Activated CD8-positive, alpha-beta T cell treated with anti-CD3 and anti-CD28 coated beads for 36 hours (primary cell): ENCODE results near the gene TC2N. TPM values are rescaled to one million over a fixed set of nuclear protein-coding genes. Genes with fewer than 3 reads are reported as not detected.
A peak's percentile ranks its signal among the peaks of the same experiment; 100 is the strongest.
"Not testable (repeated sequence)": the region's sequence is repeated elsewhere in the genome, so short reads cannot be mapped to it uniquely, and the experiment has no call there.

Source experiments
- ATAC-seq: fragments of 200-7000 bp; cut with Tn5 transposase; one replicate; pipeline ENCODE4 v1.10.0; 2021; ENCODE audit warnings: mild to moderate bottlenecking, moderate library complexity
- CTCF ChIA-PET: fragments of 350-600 bp; sonication (Branson Sonifier 250); formaldehyde crosslinking; loops from one replicate; lab custom pipeline; 2021; ENCODE audit warnings: antibody characterized with exemption; lab: Charles Lee
- POLR2A ChIA-PET: fragments of 350-600 bp; sonication (Branson Sonifier 250); formaldehyde crosslinking; loops from one replicate; lab custom pipeline; 2021; ENCODE audit warnings: antibody characterized with exemption; lab: Charles Lee
- DNase-seq: peaks from one replicate; pipeline ENCODE4 v3.0.0-alpha.2; 2020
- H3K27ac Mint-ChIP-seq: one replicate; pipeline ENCODE4 v1.8.0; 2021; ENCODE audit warnings: mild to moderate bottlenecking, mixed read lengths
- H3K27me3 Mint-ChIP-seq: one replicate; pipeline ENCODE4 v1.8.0; 2021; ENCODE audit warnings: mixed read lengths
- H3K36me3 Mint-ChIP-seq: one replicate; pipeline ENCODE4 v1.8.0; 2021; ENCODE audit warnings: low read depth, mixed read lengths
- H3K4me1 Mint-ChIP-seq: one replicate; pipeline ENCODE4 v1.8.0; 2021; ENCODE audit warnings: low read depth, mixed read lengths
- H3K4me3 Mint-ChIP-seq: one replicate; pipeline ENCODE4 v1.8.0; 2021; ENCODE audit warnings: mild to moderate bottlenecking, moderate library complexity, mixed read lengths
- H3K9me3 Mint-ChIP-seq: one replicate; pipeline ENCODE4 v1.8.0; 2021; ENCODE audit warnings: mixed read lengths
- CTCF ChIP-seq: fragments of 200-600 bp; IDR thresholded peaks from one replicate; pipeline ENCODE4 v1.8.0; 2022; ENCODE audit warnings: antibody characterized with exemption, mild to moderate bottlenecking
- intact Hi-C: fragments of 100-400 bp; cut with micrococcal nuclease; formaldehyde crosslinking; loops from one replicate; pipeline ENCODE4 v1.10.0; 2022
- total RNA-seq, 2 experiments: library from RNA; stranded (reverse); gene quantifications; one replicate each; pipeline ENCODE4 v1.2.3, GENCODE V29; 2021

TC2N gene
- total RNA-seq, 2 experiments from 2014 or later, result 28.5 to 32.5 TPM

GRCh38 chr14:91854327-91854934 is 12.9 kb downstream of the TC2N start:
- H3K36me3 Mint-ChIP-seq, result peaks cover 3% of the 10 kb centered on the region
- DNase-seq, result no peak
- POLR2A ChIA-PET, result interaction anchor here (0.7 to 1.0 kb wide), 2 partner anchors 18 to 185 kb away, joined by 3 to 4 read pairs; partner anchors contain the start of gene TRIP11
- no peak for ATAC-seq
- H3K9me3 Mint-ChIP-seq, result no peaks in the 10 kb centered on the region
- no peak for TF ChIP-seq CTCF
- H3K4me1 Mint-ChIP-seq, result peaks cover 62% of the 10 kb centered on the region
- CTCF ChIA-PET, result interaction anchor here (0.9 to 2.5 kb wide), 5 partner anchors 9 to 39 kb away, joined by 3 to 9 read pairs (median 4); no protein-coding TSS in a partner anchor
- H3K27me3 Mint-ChIP-seq, result no peaks in the 10 kb centered on the region
- H3K4me3 Mint-ChIP-seq, result no peak overlapping the region
- H3K27ac Mint-ChIP-seq, result peak overlapping the region; percentile 21
- intact Hi-C loops, result no loop called here

- POLR2A ChIA-PET, result interaction anchor here (1.1 kb wide), 1 partner anchor 10 kb away, joined by 3 read pairs; no protein-coding TSS in a partner anchor
- peaks cover 3% of the 10 kb centered on the region for H3K36me3 Mint-ChIP-seq
- H3K27ac Mint-ChIP-seq, result peak overlapping the region; percentile 14
- peaks cover 49% of the 10 kb centered on the region for H3K4me1 Mint-ChIP-seq
- no peak for TF ChIP-seq CTCF
- no peak for DNase-seq
- H3K9me3 Mint-ChIP-seq, result no peaks in the 10 kb centered on the region
- CTCF ChIA-PET, result no interaction called here
- ATAC-seq, result no peak
- intact Hi-C loops, result no loop called here
- H3K4me3 Mint-ChIP-seq, result no peak overlapping the region
- no peaks in the 10 kb centered on the region for H3K27me3 Mint-ChIP-seq
Measured at GRCh38 chr14:91851563-91851962, 15.8 kb downstream of the TC2N start.

GRCh38 chr14:91848504-91849001 is 18.8 kb downstream of the TC2N start:
- H3K9me3 Mint-ChIP-seq, result no peaks in the 10 kb centered on the region
- CTCF ChIA-PET, result interaction anchor here (1.3 kb wide), 1 partner anchor 10 kb away, joined by 3 read pairs; no protein-coding TSS in a partner anchor
- H3K27ac Mint-ChIP-seq, result no peak overlapping the region
- POLR2A ChIA-PET, result no interaction called here
- DNase-seq (no peak), ATAC-seq (no peak)
- TF ChIP-seq CTCF, result no peak
- peaks cover 3% of the 10 kb centered on the region for H3K36me3 Mint-ChIP-seq
- no peaks in the 10 kb centered on the region for H3K27me3 Mint-ChIP-seq
- peaks cover 38% of the 10 kb centered on the region for H3K4me1 Mint-ChIP-seq
- intact Hi-C loops, result no loop called here
- H3K4me3 Mint-ChIP-seq, result no peak overlapping the region

- no peaks in the 10 kb centered on the region for H3K9me3 Mint-ChIP-seq
- no peak overlapping the region for H3K4me3 Mint-ChIP-seq
- peaks cover 41% of the 10 kb centered on the region for H3K4me1 Mint-ChIP-seq
- no peak for ATAC-seq
- H3K27ac Mint-ChIP-seq, result no peak overlapping the region
- CTCF ChIA-PET, result interaction anchor here (1.3 kb wide), 1 partner anchor 11 kb away, joined by 3 read pairs; no protein-coding TSS in a partner anchor
- peaks cover 3% of the 10 kb centered on the region for H3K36me3 Mint-ChIP-seq
- no peak for DNase-seq
- TF ChIP-seq CTCF, result no peak
- POLR2A ChIA-PET, result interaction anchor here (0.6 kb wide), 1 partner anchor 17 kb away, joined by 6 read pairs; no protein-coding TSS in a partner anchor
- no peaks in the 10 kb centered on the region for H3K27me3 Mint-ChIP-seq
- intact Hi-C loops, result no loop called here
Measured at GRCh38 chr14:91847693-91848092, 19.6 kb downstream of the TC2N start.

- no peak overlapping the region for H3K4me3 Mint-ChIP-seq
- DNase-seq, result no peak
- peaks cover 49% of the 10 kb centered on the region for H3K4me1 Mint-ChIP-seq
- H3K27ac Mint-ChIP-seq, result no peak overlapping the region
- H3K36me3 Mint-ChIP-seq, result peaks cover 5% of the 10 kb centered on the region
- intact Hi-C loops, result no loop called here
- POLR2A ChIA-PET, result interaction anchor here (1.5 to 2.0 kb wide), 3 partner anchors 10 to 21 kb away, joined by 7 to 8 read pairs (median 8); partner anchors contain the start of gene TC2N
- H3K27me3 Mint-ChIP-seq, result no peaks in the 10 kb centered on the region
- no peaks in the 10 kb centered on the region for H3K9me3 Mint-ChIP-seq
- CTCF ChIA-PET, result interaction anchor here (1.0 to 2.0 kb wide), 4 partner anchors 9 to 47 kb away, joined by 3 to 7 read pairs (median 4); no protein-coding TSS in a partner anchor
- ATAC-seq, result no peak
- TF ChIP-seq CTCF, result no peak
Measured at GRCh38 chr14:91845652-91846051, 21.7 kb downstream of the TC2N start.

- H3K9me3 Mint-ChIP-seq, DNase-seq, intact Hi-C loops, ATAC-seq, H3K36me3 Mint-ChIP-seq, H3K27ac Mint-ChIP-seq, H3K27me3 Mint-ChIP-seq, H3K4me3 Mint-ChIP-seq: not testable (repeated sequence)
- CTCF ChIA-PET, result interaction anchor here (0.6 to 2.0 kb wide), 4 partner anchors 10 to 66 kb away, joined by 3 to 7 read pairs (median 3); no protein-coding TSS in a partner anchor
- POLR2A ChIA-PET, result interaction anchor here (1.5 to 2.0 kb wide), 3 partner anchors 9 to 22 kb away, joined by 7 to 8 read pairs (median 8); partner anchors contain the start of gene TC2N
- H3K4me1 Mint-ChIP-seq, result peaks cover 51% of the 10 kb centered on the region
Measured at GRCh38 chr14:91845056-91845455, 22.3 kb downstream of the TC2N start.
